ENCODE measurements around the gene CHST4. TPM values are rescaled to one million over a fixed set of nuclear protein-coding genes. Genes with fewer than 3 reads are reported as not detected.

Gene CHST4
- total RNA-seq, 2 experiments from 2014 or later, result 0.29 to 4.5 TPM

- no peaks in the 10 kb centered on the region for H4K20me1 ChIP-seq (ENCODE audit: insufficient read depth, low read length)
- no peaks in the 10 kb centered on the region for H3K9me3 ChIP-seq (ENCODE audit: low read length)
- no peaks in the 10 kb centered on the region for H3K9me2 ChIP-seq (ENCODE audit: insufficient read depth, low read length)
- TF ChIP-seq CTCF (conservative IDR thresholded peaks at IDR 0.05; ENCODE audit: low read length) (no peak), EZH2phosphoT487 (IDR thresholded peaks at IDR 0.05; ENCODE audit: borderline replicate concordance, low read depth, low read length) (no peak)
- H3K4me1 ChIP-seq (ENCODE audit: insufficient read depth, low read length, poor library complexity, severe bottlenecking), result no peaks in the 10 kb centered on the region
- ChIA-PET POLR2A (interaction anchor here (1.0 kb wide), 1 partner anchor 75 kb away, joined by 5 read pairs; no protein-coding TSS in a partner anchor), CTCF (ENCODE audit: unreplicated experiment) (no interaction called here)
- no peak overlapping the region for H2AFZ ChIP-seq (ENCODE audit: low read length)
- no peaks in the 10 kb centered on the region for H3K36me3 ChIP-seq (ENCODE audit: insufficient read depth, low read length)
- H3K4me3 ChIP-seq (ENCODE audit: low read depth, low read length, poor library complexity, severe bottlenecking), result no peak overlapping the region
- DNase-seq (ENCODE audit: low spot score), result no peak
- H3K4me2 ChIP-seq (ENCODE audit: low read length), result no peak overlapping the region
- no TSS peak for BruUV-seq (replicated peaks)
- intact Hi-C loops (cut with micrococcal nuclease; ENCODE audit: unreplicated experiment), result no loop called here
- no peak overlapping the region for H3K27ac ChIP-seq (ENCODE audit: low read depth, low read length, poor library complexity, severe bottlenecking)
- H3K79me2 ChIP-seq (ENCODE audit: insufficient read depth, low read depth, low read length), result no peaks in the 10 kb centered on the region
Observed at GRCh38 chr16:71490361-71490760, 35.9 kb upstream of the CHST4 start.

GRCh38 chr16:71491054-71491453, 35.2 kb upstream of the CHST4 start:
- Histone ChIP-seq H3K4me2 (ENCODE audit: low read length) (no peak overlapping the region), H3K27ac (ENCODE audit: low read depth, low read length, poor library complexity, severe bottlenecking) (no peak overlapping the region), H3K4me3 (ENCODE audit: low read depth, low read length, poor library complexity, severe bottlenecking) (no peak overlapping the region), H2AFZ (ENCODE audit: low read length) (no peak overlapping the region), H3K36me3 (ENCODE audit: insufficient read depth, low read length) (no peaks in the 10 kb centered on the region), H3K79me2 (ENCODE audit: insufficient read depth, low read depth, low read length) (no peaks in the 10 kb centered on the region), H3K4me1 (ENCODE audit: insufficient read depth, low read length, poor library complexity, severe bottlenecking) (no peaks in the 10 kb centered on the region), H3K9me3 (ENCODE audit: low read length) (no peaks in the 10 kb centered on the region), H4K20me1 (ENCODE audit: insufficient read depth, low read length) (no peaks in the 10 kb centered on the region), H3K9me2 (ENCODE audit: insufficient read depth, low read length) (no peaks in the 10 kb centered on the region)
- intact Hi-C loops (cut with micrococcal nuclease; ENCODE audit: unreplicated experiment), result no loop called here
- no peak for DNase-seq (ENCODE audit: low spot score)
- TF ChIP-seq EZH2phosphoT487 (IDR thresholded peaks at IDR 0.05; ENCODE audit: borderline replicate concordance, low read depth, low read length) (no peak), CTCF (conservative IDR thresholded peaks at IDR 0.05; ENCODE audit: low read length) (no peak)
- BruUV-seq (replicated peaks), result no TSS peak
- POLR2A ChIA-PET, result interaction anchor here (0.6 kb wide), 1 partner anchor 104 kb away, joined by 4 read pairs; no protein-coding TSS in a partner anchor
- CTCF ChIA-PET (ENCODE audit: unreplicated experiment), result no interaction called here

- no TSS peak for BruUV-seq (replicated peaks)
Observed at GRCh38 chr16:71492786-71493185, 33.4 kb upstream of the CHST4 start.

More at GRCh38 chr16:71492786-71493185, 33.4 kb upstream of the CHST4 start:
- ChIA-PET POLR2A (no interaction called here), CTCF (ENCODE audit: unreplicated experiment) (no interaction called here)
- Histone ChIP-seq H3K9me3 (ENCODE audit: low read length) (no peaks in the 10 kb centered on the region), H2AFZ (ENCODE audit: low read length) (0 out of 2 replicates have a peak overlapping the region, but pooled peaks have one; percentile 61), H3K9me2 (ENCODE audit: insufficient read depth, low read length) (no peaks in the 10 kb centered on the region), H3K4me1 (ENCODE audit: insufficient read depth, low read length, poor library complexity, severe bottlenecking) (no peaks in the 10 kb centered on the region), H3K79me2 (ENCODE audit: insufficient read depth, low read depth, low read length) (no peaks in the 10 kb centered on the region), H3K27ac (ENCODE audit: low read depth, low read length, poor library complexity, severe bottlenecking) (no peak overlapping the region), H3K36me3 (ENCODE audit: insufficient read depth, low read length) (no peaks in the 10 kb centered on the region), H4K20me1 (ENCODE audit: insufficient read depth, low read length) (no peaks in the 10 kb centered on the region), H3K4me2 (ENCODE audit: low read length) (no peak overlapping the region), H3K4me3 (ENCODE audit: low read depth, low read length, poor library complexity, severe bottlenecking) (no peak overlapping the region)
- DNase-seq (ENCODE audit: low spot score), result no peak
- TF ChIP-seq CTCF (conservative IDR thresholded peaks at IDR 0.05; ENCODE audit: low read length) (no peak), EZH2phosphoT487 (IDR thresholded peaks at IDR 0.05; ENCODE audit: borderline replicate concordance, low read depth, low read length) (no peak)
- intact Hi-C loops (cut with micrococcal nuclease; ENCODE audit: unreplicated experiment), result no loop called here

Measured in OCI-LY7 (cell line).